H1 (cell line): ENCODE measurements around the gene PTPN7. TPM values are rescaled to one million over a fixed set of nuclear protein-coding genes. Genes with fewer than 3 reads are reported as not detected.

ENCODE experiments used
- CTBP2 ChIP-seq: IDR thresholded peaks from 2 replicates; pipeline ENCODE4 v1.7.0; 2011; ENCODE audit warnings: borderline replicate concordance, mild to moderate bottlenecking, moderate library complexity, mixed read lengths, low read length; ENCODE audit not compliant: insufficient read depth, insufficient read length
- polyA plus RNA-seq, 7 experiments: library from polyadenylated mRNA; depleted of rRNA in 3 of 7; stranded (reverse) in 5 of 7; unstranded in 2 of 7; fragments of >200 nt in 5 of 7; fragments of 200-250 nt in 2 of 7; gene quantifications; 1 replicate in 5 of 7; 2 replicates in 1 of 7; 4 replicates in 1 of 7; pipeline versions ENCODE4 v1.2.1 to v1.2.3, GENCODE V29; 2011 to 2013; ENCODE audit warnings: missing spikeins in 2 of 7, mixed read lengths in 2 of 7
- total RNA-seq: library from RNA; stranded (reverse); fragmentation: NEBNext Ultra II Directional; extraction: Animal tissue kit (Norgen Biotek cat#: 25700); gene quantifications from 2 replicates; pipeline ENCODE4 v1.2.1, GENCODE V29; 2021

The PTPN7 gene
- total and polyA plus RNA-seq, 2 of the 8 experiments (the other 6 are each of a cell fraction or from before 2014, with no cell fraction given), result 0.20 TPM; not detected in 1

DNA sequence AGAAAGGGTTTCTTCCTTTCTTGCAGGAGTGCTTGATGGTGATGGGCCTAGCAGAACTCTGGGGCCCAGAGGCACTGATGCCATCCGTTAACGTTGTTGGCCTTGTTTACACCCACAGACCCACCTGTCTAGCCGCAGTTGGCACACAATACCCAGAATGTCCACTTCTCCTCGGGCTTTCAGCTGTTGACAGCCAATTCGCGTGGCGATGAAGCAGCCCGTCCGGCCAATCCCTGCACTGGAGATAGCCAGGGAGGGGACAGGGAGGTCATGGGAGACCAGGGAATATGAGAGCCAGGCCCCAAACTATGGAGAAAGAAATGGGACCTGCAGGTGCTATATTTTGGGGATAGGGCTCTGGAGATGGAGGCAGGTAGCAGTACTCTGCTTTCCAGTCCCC is 10.2 kb downstream of the PTPN7 start (continued):
- TF ChIP-seq CTBP2, result no peak
- TF ChIP-seq, all 59 proteins: peak for 0
